Activated T-helper 2 cell treated with anti-CD3 and anti-CD28 coated beads, Interferon-gamma antibody, Interleukin-2, Interleukin-4, amounts not matched to agents 10 μg/mL and 5 μg/mL and 100 μg/mL, durations not matched to agents 14 hours and 24 hours and 36 hours (primary cell): ENCODE data around the gene PRTFDC1. TPM values are rescaled to one million over a fixed set of nuclear protein-coding genes. Genes with fewer than 3 reads are reported as not detected.

Experiments used
- DNase-seq: peaks from one replicate; pipeline ENCODE4 v3.0.0; 2021; ENCODE audit warnings: low spot score
- H3K27ac Mint-ChIP-seq: one replicate; pipeline ENCODE4 v1.8.0; 2021; ENCODE audit warnings: mixed read lengths
- H3K27me3 Mint-ChIP-seq: one replicate; pipeline ENCODE4 v1.8.0; 2021; ENCODE audit warnings: low read depth, mixed read lengths
- H3K36me3 Mint-ChIP-seq: one replicate; pipeline ENCODE4 v1.8.0; 2021; ENCODE audit warnings: low read depth, mixed read lengths
- H3K4me1 Mint-ChIP-seq: one replicate; pipeline ENCODE4 v1.8.0; 2021; ENCODE audit warnings: low read depth, mixed read lengths
- H3K4me3 Mint-ChIP-seq: one replicate; pipeline ENCODE4 v1.8.0; 2021; ENCODE audit warnings: low read depth, mild to moderate bottlenecking, moderate library complexity, mixed read lengths
- H3K9me3 Mint-ChIP-seq: one replicate; pipeline ENCODE4 v1.8.0; 2021; ENCODE audit warnings: mixed read lengths
- intact Hi-C: fragments of 100-400 bp; cut with micrococcal nuclease; formaldehyde crosslinking; loops from one replicate; pipeline ENCODE4 v1.15.1; 2023
- total RNA-seq: library from RNA; stranded (reverse); gene quantifications from 2 replicates; pipeline ENCODE4 v1.2.3, GENCODE V29; 2022

Gene PRTFDC1, protein sequence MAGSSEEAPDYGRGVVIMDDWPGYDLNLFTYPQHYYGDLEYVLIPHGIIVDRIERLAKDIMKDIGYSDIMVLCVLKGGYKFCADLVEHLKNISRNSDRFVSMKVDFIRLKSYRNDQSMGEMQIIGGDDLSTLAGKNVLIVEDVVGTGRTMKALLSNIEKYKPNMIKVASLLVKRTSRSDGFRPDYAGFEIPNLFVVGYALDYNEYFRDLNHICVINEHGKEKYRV
- 0.11 and 0.25 TPM in 2 replicates for total RNA-seq

DNA sequence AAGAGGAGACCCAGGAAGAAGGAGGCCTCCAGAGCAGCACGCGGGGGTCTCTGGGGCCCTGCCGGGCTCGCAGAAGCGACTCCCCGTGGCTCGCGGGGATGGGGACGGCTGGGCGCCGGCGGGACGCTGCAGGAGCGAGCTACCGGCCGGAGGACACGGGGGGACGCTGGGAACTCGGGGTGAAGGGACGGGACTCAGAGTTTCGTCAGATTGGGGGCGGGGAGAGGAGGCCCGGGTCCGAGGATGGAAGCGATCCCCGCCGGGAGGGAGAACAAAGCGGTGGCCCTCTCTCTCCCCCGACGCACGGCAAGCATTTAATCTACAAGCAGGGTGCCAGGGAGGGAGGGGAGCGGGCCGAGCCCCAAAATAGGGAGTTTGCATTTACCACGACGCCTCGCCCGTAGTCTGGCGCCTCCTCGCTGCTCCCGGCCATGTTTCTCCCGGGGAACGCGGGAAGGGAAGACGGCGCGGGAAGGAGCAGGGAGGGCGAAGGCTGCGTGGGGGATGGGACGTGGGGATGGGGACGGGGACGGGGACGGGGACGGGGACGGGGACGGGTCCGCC is at the start of gene PRTFDC1:
Gene PRTFDC1, minus strand, starts transcription at position 464 of the 564 bp plus-strand sequence. Its CDS starts 31 bp downstream, at position 433.
- no peaks in the 10 kb centered on the region for H3K36me3 Mint-ChIP-seq
- H3K4me1 Mint-ChIP-seq = peaks cover 10% of the 10 kb centered on the region
- peaks cover 10% of the 10 kb centered on the region for H3K27me3 Mint-ChIP-seq
- DNase-seq = no peak
- H3K9me3 Mint-ChIP-seq = no peaks in the 10 kb centered on the region
- peak within 1 kb of the TSS; percentile 29 for H3K27ac Mint-ChIP-seq
- peak within 1 kb of the TSS; percentile 64 for H3K4me3 Mint-ChIP-seq
- intact Hi-C loops = loop anchor here (1.0 to 5.0 kb wide), 2 partner anchors 50 to 227 kb away; no protein-coding TSS in a partner anchor

DNA sequence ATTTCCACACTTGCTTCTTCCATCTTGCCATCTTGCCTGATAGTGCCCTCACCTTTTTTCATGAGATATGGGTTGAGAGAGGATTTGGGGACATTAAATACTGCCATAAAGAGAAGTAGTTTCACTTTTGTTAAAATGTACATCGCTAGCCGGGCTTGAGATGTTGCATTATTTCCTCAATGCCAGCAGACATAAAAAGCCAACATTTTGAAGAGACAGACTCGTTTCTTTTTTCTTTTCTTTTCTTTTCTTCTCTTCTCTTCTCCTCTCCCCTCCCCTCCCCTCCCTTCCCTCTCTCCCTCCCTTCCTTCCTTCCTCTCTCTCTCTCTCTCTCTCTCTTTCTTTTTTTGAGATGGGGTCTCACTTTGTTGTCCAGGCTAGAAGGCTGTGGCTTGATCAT is 45.6 kb upstream of the PRTFDC1 start:
- no peaks in the 10 kb centered on the region for H3K4me1 Mint-ChIP-seq
- intact Hi-C loops = no loop called here

DNA sequence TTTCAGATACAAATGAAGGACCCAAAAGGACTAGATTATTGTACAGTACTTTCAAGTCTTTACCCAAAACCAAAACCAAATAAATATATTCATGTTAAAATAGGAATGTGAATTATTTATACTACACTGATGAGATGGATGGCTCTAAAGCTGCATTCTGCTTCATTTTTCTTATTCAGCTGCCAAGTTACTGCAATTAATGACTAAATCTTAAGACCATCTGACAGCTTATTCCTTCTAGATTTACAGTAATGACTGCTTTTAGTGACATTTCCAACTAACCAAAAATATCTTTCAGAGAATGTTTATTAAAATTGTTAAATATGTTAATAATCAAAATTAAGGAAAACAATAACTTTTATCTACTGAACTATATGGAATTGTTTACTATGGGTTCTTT is 42.7 kb upstream of the PRTFDC1 start:
- no peak for DNase-seq
- Mint-ChIP-seq H3K36me3 (no peaks in the 10 kb centered on the region), H3K4me1 (no peaks in the 10 kb centered on the region), H3K9me3 (peaks cover 4% of the 10 kb centered on the region), H3K27me3 (peaks cover 8% of the 10 kb centered on the region), H3K27ac (no peak overlapping the region), H3K4me3 (no peak overlapping the region)
- intact Hi-C loops = no loop called here

More for the DNA sequence above, 45.6 kb upstream of the PRTFDC1 start:
- H3K27me3 Mint-ChIP-seq = peaks cover 18% of the 10 kb centered on the region
- H3K4me3 Mint-ChIP-seq = no peak overlapping the region
- H3K27ac Mint-ChIP-seq = no peak overlapping the region
- H3K9me3 Mint-ChIP-seq = peaks cover 13% of the 10 kb centered on the region
- DNase-seq = no peak
- H3K36me3 Mint-ChIP-seq = no peaks in the 10 kb centered on the region

DNA sequence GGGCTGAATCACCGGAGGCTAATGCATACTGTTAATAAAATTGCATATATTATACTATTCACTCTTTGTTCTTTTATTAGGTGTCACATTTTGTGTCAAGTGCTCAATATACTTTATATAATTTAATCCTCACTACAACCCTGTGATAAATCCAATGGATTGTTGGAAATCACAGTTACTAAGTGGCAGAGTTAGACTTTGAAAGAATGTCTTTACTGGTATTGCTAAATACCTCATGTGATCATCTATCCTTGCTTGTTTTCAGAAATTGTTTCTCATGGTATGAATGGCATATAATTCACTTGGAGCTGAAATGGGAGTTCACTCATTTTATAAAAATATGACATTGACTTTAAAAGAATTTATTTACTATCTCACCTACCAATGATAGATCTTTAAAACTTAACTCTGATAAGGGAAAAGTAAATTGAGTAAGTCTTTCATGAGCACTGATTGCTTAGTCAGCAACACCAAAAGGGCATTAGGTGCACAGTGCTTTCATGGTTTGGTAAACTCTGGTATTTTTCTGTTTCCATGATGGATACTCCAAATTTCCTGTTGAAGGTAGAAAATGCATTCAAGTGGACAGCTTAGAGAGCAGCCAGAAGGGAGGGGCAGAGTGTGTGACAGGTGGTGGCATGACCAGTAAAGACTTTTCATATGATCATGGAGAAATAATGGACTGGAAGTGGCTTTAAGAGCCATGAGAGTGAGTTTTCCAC is 41.0 kb upstream of the PRTFDC1 start:
- no peak overlapping the region for H3K27ac Mint-ChIP-seq
- no peak for DNase-seq

DNA sequence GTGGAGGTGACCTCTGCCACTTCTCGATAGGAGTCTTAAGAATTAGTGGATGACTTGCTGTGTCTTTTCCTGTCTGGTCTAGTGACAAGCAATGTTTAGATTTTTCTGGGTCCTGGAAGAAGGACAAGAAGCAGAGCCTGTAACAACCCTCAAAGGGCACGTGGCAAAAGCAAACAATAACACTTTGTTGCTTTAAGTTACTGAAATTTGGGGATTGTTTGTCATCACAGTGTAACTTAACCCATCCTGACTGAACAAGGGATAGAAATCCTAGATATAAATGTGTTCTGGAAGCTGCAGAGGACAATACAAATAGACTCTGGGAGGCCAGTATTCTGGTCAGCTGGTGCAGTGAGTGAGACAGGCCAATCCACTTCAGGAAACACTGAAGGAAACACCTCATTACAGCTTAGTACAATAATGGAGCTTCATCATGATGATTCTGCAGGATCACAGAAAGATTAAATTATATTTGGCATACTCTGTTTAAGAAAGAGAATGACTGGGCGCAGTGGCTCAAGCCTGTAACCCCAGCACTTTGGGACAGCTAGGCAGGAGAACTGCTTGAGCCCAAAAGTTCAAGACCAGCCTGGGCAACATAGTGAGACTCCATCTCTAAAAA is 40.2 kb upstream of the PRTFDC1 start:
- Mint-ChIP-seq H3K27me3 (peaks cover 6% of the 10 kb centered on the region), H3K4me1 (no peaks in the 10 kb centered on the region), H3K36me3 (no peaks in the 10 kb centered on the region), H3K4me3 (no peak overlapping the region), H3K27ac (no peak overlapping the region), H3K9me3 (no peaks in the 10 kb centered on the region)
- DNase-seq = no peak
- intact Hi-C loops = no loop called here

More for the DNA sequence above, 41.0 kb upstream of the PRTFDC1 start:
- H3K9me3 Mint-ChIP-seq = no peaks in the 10 kb centered on the region
- intact Hi-C loops = no loop called here
- no peak overlapping the region for H3K4me3 Mint-ChIP-seq
- H3K36me3 Mint-ChIP-seq = no peaks in the 10 kb centered on the region
- no peaks in the 10 kb centered on the region for H3K4me1 Mint-ChIP-seq
- H3K27me3 Mint-ChIP-seq = peaks cover 6% of the 10 kb centered on the region

DNA sequence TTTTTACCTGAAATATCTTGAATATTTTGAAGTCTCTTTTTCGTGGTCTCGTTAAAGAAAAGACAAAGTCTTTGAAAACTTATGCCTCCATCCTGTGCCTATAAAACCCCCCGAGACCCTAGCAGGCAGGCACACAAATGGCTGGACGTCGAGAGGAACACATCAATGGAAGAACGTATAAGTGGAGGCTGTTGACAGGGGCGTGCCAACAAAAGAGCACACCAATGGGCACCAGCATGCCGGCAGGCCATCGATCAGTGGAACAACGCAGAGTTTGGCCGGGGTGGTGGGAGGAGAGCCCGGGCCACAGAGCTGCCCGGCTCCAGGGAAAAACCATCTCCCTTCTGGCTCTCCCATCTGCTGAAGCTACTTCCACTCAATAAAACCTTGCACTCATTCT is 38.9 kb upstream of the PRTFDC1 start:
- H3K4me1 Mint-ChIP-seq = no peaks in the 10 kb centered on the region
- H3K27ac Mint-ChIP-seq = no peak overlapping the region
- peaks cover 6% of the 10 kb centered on the region for H3K27me3 Mint-ChIP-seq
- H3K36me3 Mint-ChIP-seq = no peaks in the 10 kb centered on the region
- no peaks in the 10 kb centered on the region for H3K9me3 Mint-ChIP-seq
- intact Hi-C loops = no loop called here
- DNase-seq = no peak
- H3K4me3 Mint-ChIP-seq = no peak overlapping the region

DNA sequence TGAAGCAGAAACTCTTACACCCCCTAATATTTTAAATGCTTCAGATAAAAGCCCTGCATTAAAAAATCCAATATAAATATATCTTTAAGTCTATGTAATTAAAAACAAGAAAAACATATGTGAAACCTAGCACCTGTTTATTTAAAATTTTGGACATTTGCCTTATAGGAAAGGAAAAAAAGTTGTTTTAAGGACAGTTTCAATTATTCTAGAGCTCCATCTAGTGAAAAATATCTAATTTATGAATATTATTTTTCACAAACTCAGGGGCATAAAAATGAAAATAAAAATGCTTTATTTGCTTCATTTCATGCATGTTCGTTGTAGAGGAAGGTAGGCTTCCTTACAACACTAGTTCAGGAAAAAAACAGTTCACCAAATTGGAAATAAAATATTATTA is 37.5 kb upstream of the PRTFDC1 start:
- intact Hi-C loops = loop anchor here (1.0 kb wide), 1 partner anchor 347 kb away; no protein-coding TSS in a partner anchor
- Mint-ChIP-seq H3K4me1 (no peaks in the 10 kb centered on the region), H3K27me3 (peaks cover 6% of the 10 kb centered on the region), H3K36me3 (no peaks in the 10 kb centered on the region), H3K9me3 (no peaks in the 10 kb centered on the region), H3K27ac (no peak overlapping the region), H3K4me3 (no peak overlapping the region)
- DNase-seq = no peak

DNA sequence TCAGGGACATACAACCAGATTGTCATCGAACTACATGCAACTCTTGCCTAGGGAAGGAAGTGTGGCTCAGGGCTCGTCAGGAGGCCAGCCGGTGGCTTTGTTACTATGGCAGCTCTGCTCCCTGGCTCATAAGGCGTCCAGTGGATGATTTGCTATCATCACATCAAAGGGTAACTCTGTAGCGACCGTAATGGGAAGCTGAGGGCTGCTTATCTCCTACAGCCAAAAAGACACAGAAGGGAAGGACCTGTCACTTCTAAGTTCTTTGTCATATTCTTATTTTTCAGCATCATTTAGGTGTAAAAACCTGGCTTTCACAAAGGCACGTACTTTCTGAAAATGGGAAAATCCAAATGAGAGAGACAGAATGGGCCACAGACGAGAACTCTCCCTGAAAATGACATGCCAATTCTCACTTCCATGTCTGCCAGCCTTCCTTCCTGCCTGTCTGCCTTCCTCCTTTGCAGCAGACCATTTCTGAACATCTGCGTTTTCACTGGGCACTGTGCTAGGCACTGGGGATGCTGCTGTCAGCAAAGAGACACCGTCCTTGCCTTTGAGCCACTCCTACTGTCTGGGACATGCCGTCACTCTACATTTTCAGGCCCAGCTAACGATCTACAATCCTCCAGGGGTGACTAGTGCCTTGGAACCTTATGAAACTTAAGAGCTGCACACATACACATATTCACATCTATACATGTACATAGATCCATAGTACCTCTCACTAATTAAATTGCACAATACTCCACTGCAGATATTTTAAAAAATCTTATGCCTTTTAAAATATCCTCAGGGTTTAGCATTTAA is 36.6 kb upstream of the PRTFDC1 start:
- Mint-ChIP-seq H3K36me3 (no peaks in the 10 kb centered on the region), H3K4me3 (no peak overlapping the region), H3K9me3 (no peaks in the 10 kb centered on the region), H3K4me1 (no peaks in the 10 kb centered on the region), H3K27ac (no peak overlapping the region), H3K27me3 (peaks cover 6% of the 10 kb centered on the region)
- intact Hi-C loops = no loop called here
- no peak for DNase-seq

DNA sequence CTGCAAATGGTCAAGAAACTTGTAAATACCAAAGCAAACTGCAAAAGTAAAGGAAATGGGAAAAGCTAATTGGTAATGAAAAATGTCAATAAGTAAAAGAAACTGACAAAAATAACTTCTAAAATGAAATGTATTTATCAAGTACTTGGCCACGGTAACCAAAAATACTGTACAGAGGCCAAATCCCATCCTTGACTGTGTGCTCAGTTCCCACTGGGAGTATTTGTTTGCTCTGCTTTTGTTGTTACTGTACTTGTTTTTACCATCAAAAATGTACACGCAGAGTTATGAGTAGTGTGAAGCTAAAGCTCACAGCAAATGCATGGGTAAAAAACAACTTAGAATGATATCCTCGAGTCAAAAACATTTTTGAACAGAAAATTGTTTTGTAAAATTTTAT is 32.5 kb upstream of the PRTFDC1 start:
- Mint-ChIP-seq H3K4me3 (no peak overlapping the region), H3K36me3 (no peaks in the 10 kb centered on the region), H3K27me3 (peaks cover 4% of the 10 kb centered on the region), H3K27ac (no peak overlapping the region), H3K4me1 (peaks cover 10% of the 10 kb centered on the region), H3K9me3 (no peaks in the 10 kb centered on the region)
- no peak for DNase-seq
- intact Hi-C loops = no loop called here

DNA sequence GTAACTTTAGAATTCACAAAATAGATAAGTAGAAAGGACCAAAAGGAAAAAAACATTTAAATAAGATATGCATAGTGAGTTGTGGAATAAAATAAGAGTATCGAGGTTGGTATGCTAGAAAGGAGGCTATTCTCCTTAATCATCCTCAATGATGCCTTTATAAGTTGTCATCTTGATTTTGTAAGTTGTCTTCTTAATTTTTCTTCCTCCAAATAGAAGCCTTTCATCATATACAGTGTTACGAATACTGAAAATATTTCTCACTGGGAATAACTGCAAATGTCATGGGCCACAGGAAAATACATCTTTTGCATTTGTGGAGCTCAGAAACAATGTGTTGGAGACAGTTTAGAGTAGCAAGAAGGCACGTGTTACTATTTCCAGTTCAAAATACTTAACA is 31.5 kb upstream of the PRTFDC1 start:
- no peak for DNase-seq
- H3K4me1 Mint-ChIP-seq = peaks cover 10% of the 10 kb centered on the region
- no peaks in the 10 kb centered on the region for H3K9me3 Mint-ChIP-seq
- intact Hi-C loops = no loop called here
- no peak overlapping the region for H3K27ac Mint-ChIP-seq
- H3K27me3 Mint-ChIP-seq = peaks cover 7% of the 10 kb centered on the region
- H3K36me3 Mint-ChIP-seq = no peaks in the 10 kb centered on the region
- no peak overlapping the region for H3K4me3 Mint-ChIP-seq

DNA sequence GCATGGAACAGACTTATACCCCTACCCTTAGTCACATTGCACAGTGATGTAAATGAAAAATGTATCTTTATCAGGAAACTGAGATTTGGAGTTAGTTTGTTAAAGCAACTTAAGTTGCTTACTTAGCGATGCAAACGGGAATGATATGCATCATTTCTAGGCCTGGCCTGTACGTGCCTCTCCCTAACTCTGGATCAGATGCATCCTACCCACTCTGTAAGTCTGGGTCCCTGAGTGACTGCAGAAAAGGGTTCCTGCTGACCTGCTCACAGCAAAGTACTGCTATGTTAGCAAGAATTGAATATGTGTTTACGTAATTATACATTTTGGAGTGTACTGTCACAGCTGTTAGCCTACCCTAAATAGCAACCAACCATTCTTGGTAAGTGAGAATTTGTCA is 30.7 kb upstream of the PRTFDC1 start:
- H3K4me1 Mint-ChIP-seq = peaks cover 10% of the 10 kb centered on the region
- no peak overlapping the region for H3K27ac Mint-ChIP-seq
- no peaks in the 10 kb centered on the region for H3K36me3 Mint-ChIP-seq
- intact Hi-C loops = no loop called here
- peaks cover 11% of the 10 kb centered on the region for H3K27me3 Mint-ChIP-seq
- no peaks in the 10 kb centered on the region for H3K9me3 Mint-ChIP-seq
- no peak overlapping the region for H3K4me3 Mint-ChIP-seq
- DNase-seq = no peak

DNA sequence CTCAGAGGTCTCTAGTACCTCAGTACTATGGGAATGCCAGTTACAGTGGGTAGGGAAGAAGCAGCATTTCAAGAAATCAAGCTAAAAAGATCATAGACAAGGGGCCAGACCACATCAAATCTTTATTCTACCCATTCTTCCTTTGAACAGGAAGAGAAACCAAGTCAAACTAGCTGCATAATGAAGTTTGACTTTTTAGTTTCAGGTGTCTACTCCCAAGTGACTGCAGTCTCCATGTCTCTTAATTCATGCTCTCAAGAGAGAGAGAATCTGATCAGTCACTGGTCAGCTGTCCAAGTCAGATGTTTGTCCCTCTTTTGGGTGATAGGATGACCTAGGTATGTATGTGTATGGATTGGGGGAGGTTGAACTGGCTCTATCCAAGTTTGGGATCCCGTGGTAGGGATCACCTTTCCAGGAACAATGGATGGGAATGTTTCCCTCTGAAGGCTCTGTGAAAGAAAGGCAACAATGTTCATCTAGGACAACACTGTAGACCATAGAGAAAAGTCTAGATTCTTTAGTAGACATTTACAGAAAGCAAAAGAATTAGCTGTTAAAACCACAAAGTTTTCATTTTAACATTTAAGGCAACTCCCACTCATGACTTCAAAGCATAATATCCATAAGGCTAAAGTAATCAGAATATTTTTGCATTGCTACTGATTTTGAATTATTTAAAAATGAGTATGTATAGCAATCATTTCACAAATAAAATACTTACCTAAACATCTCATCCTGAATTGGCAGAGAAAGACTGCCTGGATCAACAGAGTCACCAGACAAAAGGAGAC is 30.1 kb upstream of the PRTFDC1 start:
- intact Hi-C loops = no loop called here
- peaks cover 10% of the 10 kb centered on the region for H3K4me1 Mint-ChIP-seq
- no peaks in the 10 kb centered on the region for H3K9me3 Mint-ChIP-seq
- no peak overlapping the region for H3K27ac Mint-ChIP-seq
- peaks cover 12% of the 10 kb centered on the region for H3K27me3 Mint-ChIP-seq
- no peaks in the 10 kb centered on the region for H3K36me3 Mint-ChIP-seq
- no peak overlapping the region for H3K4me3 Mint-ChIP-seq
- DNase-seq = no peak
